Mesothelial cell of epicardium (in vitro differentiated cells): ENCODE measurements around the gene AANAT. TPM values are rescaled to one million over a fixed set of nuclear protein-coding genes. Genes with fewer than 3 reads are reported as not detected.

Source experiments
- DNase-seq, 2 experiments: peaks; one replicate each; pipeline ENCODE4 v3.0.0; 2021; ENCODE audit warnings: low spot score in 2 of 2; ENCODE audit not compliant: unreplicated experiment in 2 of 2
- H3K27ac Mint-ChIP-seq: 2 replicates; pipeline ENCODE4 v1.8.0; 2021; ENCODE audit warnings: mixed read lengths
- H3K27me3 Mint-ChIP-seq: 2 replicates; pipeline ENCODE4 v1.8.0; 2021; ENCODE audit warnings: low read depth, mixed read lengths
- H3K36me3 Mint-ChIP-seq: 2 replicates; pipeline ENCODE4 v1.8.0; 2021; ENCODE audit warnings: mixed read lengths
- H3K4me1 Mint-ChIP-seq: 2 replicates; pipeline ENCODE4 v1.8.0; 2021; ENCODE audit warnings: mixed read lengths
- H3K4me3 Mint-ChIP-seq: 2 replicates; pipeline ENCODE4 v1.8.0; 2021; ENCODE audit warnings: mild to moderate bottlenecking, moderate library complexity, mixed read lengths
- H3K9me3 Mint-ChIP-seq: 2 replicates; pipeline ENCODE4 v1.8.0; 2021; ENCODE audit warnings: mixed read lengths
- CTCF ChIP-seq: fragments of 200-600 bp; sonication (generic); IDR thresholded peaks from one replicate; pipeline ENCODE4 v1.5.0; 2021; ENCODE audit warnings: antibody characterized with exemption; ENCODE audit not compliant: unreplicated experiment
- total RNA-seq: library from RNA; stranded (reverse); gene quantifications from 3 replicates; pipeline ENCODE4 v1.2.1, GENCODE V29; 2021

The AANAT gene
- total RNA-seq, 1 donor from 2014 or later: 0.22 TPM

GRCh38 chr17:76474894-76475293 lies 7.5 kb downstream of the AANAT start:
- no peak overlapping the region for H3K4me3 Mint-ChIP-seq
- no peak for DNase-seq
- H3K36me3 Mint-ChIP-seq: peaks cover 7% of the 10 kb centered on the region
- H3K9me3 Mint-ChIP-seq: no peaks in the 10 kb centered on the region
- H3K27me3 Mint-ChIP-seq: no peaks in the 10 kb centered on the region
- no peak overlapping the region for H3K27ac Mint-ChIP-seq
- H3K4me1 Mint-ChIP-seq: no peaks in the 10 kb centered on the region
- TF ChIP-seq CTCF: no peak

- no peaks in the 10 kb centered on the region for H3K9me3 Mint-ChIP-seq
- peaks cover 7% of the 10 kb centered on the region for H3K36me3 Mint-ChIP-seq
- H3K4me3 Mint-ChIP-seq: no peak overlapping the region
- no peaks in the 10 kb centered on the region for H3K27me3 Mint-ChIP-seq
- no peak overlapping the region for H3K27ac Mint-ChIP-seq
- TF ChIP-seq CTCF: no peak
- no peaks in the 10 kb centered on the region for H3K4me1 Mint-ChIP-seq
- DNase-seq: no peak
Observed at GRCh38 chr17:76475302-76475701, 7.9 kb downstream of the AANAT start.

GRCh38 chr17:76476736-76477135 lies 9.3 kb downstream of the AANAT start:
- H3K4me3 Mint-ChIP-seq: no peak overlapping the region

GRCh38 chr17:76477576-76477975 lies 10.2 kb downstream of the AANAT start:
- H3K27me3 Mint-ChIP-seq: no peaks in the 10 kb centered on the region
- no peak overlapping the region for H3K4me3 Mint-ChIP-seq
- peaks cover 3% of the 10 kb centered on the region for H3K36me3 Mint-ChIP-seq
- TF ChIP-seq CTCF: no peak
- no peaks in the 10 kb centered on the region for H3K9me3 Mint-ChIP-seq
- H3K4me1 Mint-ChIP-seq: no peaks in the 10 kb centered on the region
- H3K27ac Mint-ChIP-seq: no peak overlapping the region
- no peak for DNase-seq

More at GRCh38 chr17:76476736-76477135, 9.3 kb downstream of the AANAT start:
- Mint-ChIP-seq H3K9me3 (no peaks in the 10 kb centered on the region), H3K27ac (no peak overlapping the region), H3K27me3 (no peaks in the 10 kb centered on the region), H3K4me1 (no peaks in the 10 kb centered on the region), H3K36me3 (peaks cover 3% of the 10 kb centered on the region)
- no peak for DNase-seq
- no peak for TF ChIP-seq CTCF

- Mint-ChIP-seq H3K27ac (no peak overlapping the region), H3K36me3 (peaks cover 3% of the 10 kb centered on the region), H3K4me1 (no peaks in the 10 kb centered on the region), H3K4me3 (no peak overlapping the region), H3K9me3 (no peaks in the 10 kb centered on the region), H3K27me3 (no peaks in the 10 kb centered on the region)
- TF ChIP-seq CTCF: no peak
- no peak for DNase-seq
Observed at GRCh38 chr17:76478097-76478496, 10.7 kb downstream of the AANAT start.

GRCh38 chr17:76478730-76479514 lies 11.5 kb downstream of the AANAT start:
- Mint-ChIP-seq H3K9me3 (no peaks in the 10 kb centered on the region), H3K4me1 (no peaks in the 10 kb centered on the region), H3K27ac (no peak overlapping the region), H3K27me3 (no peaks in the 10 kb centered on the region), H3K36me3 (peaks cover 3% of the 10 kb centered on the region), H3K4me3 (no peak overlapping the region)
- no peak for TF ChIP-seq CTCF
- no peak for DNase-seq
